ENCODE data around the gene POLE.

DNA sequence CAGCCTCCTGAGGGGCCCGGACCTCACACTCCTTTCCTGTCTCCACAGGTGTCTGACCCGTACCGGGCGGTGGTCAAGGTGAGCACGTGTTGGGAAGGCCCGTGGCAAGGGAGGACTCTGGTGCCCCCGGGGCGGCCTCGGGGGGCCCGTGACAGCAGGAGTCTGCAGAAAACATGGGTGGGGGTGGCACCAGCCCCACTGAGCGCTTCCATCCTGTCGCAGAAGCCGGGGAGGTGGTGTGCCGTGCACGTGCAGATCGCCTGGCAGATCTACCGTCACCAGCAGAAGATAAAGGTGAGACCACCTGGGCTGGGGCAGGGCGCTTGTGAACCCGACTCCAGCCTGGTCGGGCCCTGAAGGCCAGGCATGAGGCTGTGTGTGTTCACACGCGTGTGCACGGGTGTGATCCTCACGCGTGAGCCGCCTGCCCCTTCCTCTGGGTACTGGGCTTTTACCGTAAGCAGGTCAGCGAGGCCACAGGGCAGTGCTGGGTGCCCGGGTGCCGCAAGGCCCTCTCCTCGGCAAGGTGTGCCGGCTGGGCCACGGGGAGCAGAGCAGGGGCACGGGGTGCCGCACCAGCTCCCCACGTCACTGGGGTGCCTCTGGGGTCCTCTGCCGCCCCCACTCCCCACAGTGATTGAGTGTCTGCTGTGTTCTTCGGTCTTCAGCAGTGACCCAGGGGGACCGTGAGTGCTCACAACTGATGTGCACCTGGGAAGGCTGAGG is 112.7 kb downstream of the POLE start:
- TF ChIP-seq CTCF (IDR thresholded peaks at IDR 0.05; ENCODE audit: low read depth, low read length) (no peak), EZH2phosphoT487 (IDR thresholded peaks at IDR 0.05; ENCODE audit: low read depth) (no peak)
